Liver (tissue), 9 donors: ENCODE measurements around the gene HPRT1. TPM values are rescaled to one million over a fixed set of nuclear protein-coding genes. Genes with fewer than 3 reads are reported as not detected.

Experiments used
- DNase-seq: peaks from one replicate; pipeline ENCODE4 v3.0.0-alpha.2; 2017; ENCODE audit warnings: low spot score
- H3K27ac ChIP-seq, 2 donors: one replicate each; pipeline ENCODE4 v1.7.0; 2013; ENCODE audit warnings: inconsistent platforms in 2 of 2, low read length in 2 of 2, control low read depth in 1 of 2, low read depth in 1 of 2, mild to moderate bottlenecking in 1 of 2
- H3K27me3 ChIP-seq, 4 donors: one replicate each; pipeline versions ENCODE4 v1.6.1 to v1.7.0; 2013; ENCODE audit warnings: low read length in 3 of 4, inconsistent platforms in 1 of 4, mild to moderate bottlenecking in 1 of 4, moderate library complexity in 1 of 4; ENCODE audit not compliant: control insufficient read depth in 4 of 4, insufficient read depth in 4 of 4
- H3K36me3 ChIP-seq, 4 donors: one replicate each; pipeline versions ENCODE4 v1.6.1 to v1.7.0; 2013; ENCODE audit warnings: low read length in 3 of 4, mild to moderate bottlenecking in 3 of 4, low read depth in 1 of 4, moderate library complexity in 1 of 4; ENCODE audit not compliant: control insufficient read depth in 4 of 4, insufficient read depth in 3 of 4
- H3K4me1 ChIP-seq, 4 donors: one replicate each; pipeline versions ENCODE4 v1.6.1 to v1.7.0; 2013; ENCODE audit warnings: low read length in 3 of 4, mild to moderate bottlenecking in 3 of 4, moderate library complexity in 1 of 4; ENCODE audit not compliant: control insufficient read depth in 4 of 4, insufficient read depth in 4 of 4
- H3K4me3 ChIP-seq, 3 donors: one replicate each; pipeline versions ENCODE4 v1.6.1 to v1.7.0; 2013; ENCODE audit warnings: low read length in 3 of 3, control low read depth in 1 of 3, low read depth in 1 of 3, mild to moderate bottlenecking in 1 of 3
- H3K9ac ChIP-seq, 2 donors: one replicate each; pipeline ENCODE4 v1.7.0; 2013; ENCODE audit warnings: low read length in 2 of 2, mild to moderate bottlenecking in 2 of 2, moderate library complexity in 2 of 2, control low read depth in 1 of 2, low read depth in 1 of 2
- H3K9me3 ChIP-seq, 4 donors: one replicate each; pipeline versions ENCODE4 v1.6.1 to v1.7.0; 2013; ENCODE audit warnings: low read length in 3 of 4; ENCODE audit not compliant: control insufficient read depth in 4 of 4
- EGR1 ChIP-seq, 2 donors: IDR thresholded peaks; 2 replicates each; pipeline ENCODE4 v1.6.1; 2016 to 2018; ENCODE audit warnings: antibody characterized with exemption in 2 of 2, low read depth in 2 of 2
- FOXA1 ChIP-seq: IDR thresholded peaks from 2 replicates; pipeline ENCODE4 v1.6.1; 2016; ENCODE audit warnings: antibody characterized with exemption
- FOXA2 ChIP-seq: IDR thresholded peaks from 2 replicates; pipeline ENCODE4 v1.6.1; 2016; ENCODE audit warnings: antibody characterized with exemption
- GABPA ChIP-seq, 2 donors: IDR thresholded peaks in 1 of 2; conservative IDR thresholded peaks in 1 of 2; 2 replicates each; pipeline ENCODE4 v1.6.1; 2016; ENCODE audit warnings: antibody characterized with exemption in 2 of 2, mild to moderate bottlenecking in 1 of 2, moderate library complexity in 1 of 2
- HNF4A ChIP-seq, 2 donors: conservative IDR thresholded peaks; 2 replicates each; pipeline ENCODE4 v1.6.1; 2016; ENCODE audit warnings: antibody characterized with exemption in 2 of 2, mild to moderate bottlenecking in 2 of 2
- HNF4G ChIP-seq: IDR thresholded peaks from 2 replicates; pipeline ENCODE4 v1.6.1; 2016; ENCODE audit warnings: antibody characterized with exemption
- JUND ChIP-seq, 2 donors: IDR thresholded peaks; 2 replicates each; pipeline ENCODE4 v1.6.1; 2016; ENCODE audit warnings: antibody characterized with exemption in 2 of 2
- NR2F2 ChIP-seq: IDR thresholded peaks from 2 replicates; pipeline ENCODE4 v1.6.1; 2016; ENCODE audit warnings: antibody characterized with exemption
- RAD21 ChIP-seq, 2 donors: IDR thresholded peaks; 2 replicates each; pipeline ENCODE4 v1.6.1; 2016; ENCODE audit warnings: antibody characterized with exemption in 2 of 2, mild to moderate bottlenecking in 2 of 2
- RXRA ChIP-seq, 2 donors: IDR thresholded peaks; 2 replicates each; pipeline ENCODE4 v1.6.1; 2017 to 2018; ENCODE audit warnings: antibody characterized with exemption in 2 of 2, mild to moderate bottlenecking in 1 of 2
- SP1 ChIP-seq: IDR thresholded peaks from 2 replicates; pipeline ENCODE4 v1.6.1; 2018; ENCODE audit warnings: antibody characterized with exemption, mild to moderate bottlenecking
- TAF1 ChIP-seq: conservative IDR thresholded peaks from 2 replicates; pipeline ENCODE4 v1.6.1; 2016; ENCODE audit warnings: antibody characterized with exemption, mild to moderate bottlenecking
- YY1 ChIP-seq: IDR thresholded peaks from 2 replicates; pipeline ENCODE4 v1.6.1; 2016; ENCODE audit warnings: antibody characterized with exemption, mild to moderate bottlenecking
- WGBS: extraction: QIAGEN DNeasy Blood & Tissue Kit; methylation state at CpG from one replicate; pipeline ENCODE4 v1.1.7; 2013; 5-methylcytosine and 5-hydroxymethylcytosine counted together
- polyA plus RNA-seq, 2 donors: library from polyadenylated mRNA; stranded (reverse) in 1 of 2; unstranded in 1 of 2; fragments of 200-250 nt in 1 of 2; fragments of >200 nt in 1 of 2; fragmentation: Nextera tagmentation in 1 of 2; extraction: Ambion mirVana in 1 of 2; gene quantifications; one replicate each; pipeline versions ENCODE4 v1.2.1 to v1.2.3, GENCODE V29; 2013 to 2015
- total RNA-seq, 2 donors: library from RNA; depleted of rRNA; stranded (reverse); fragments of >200 nt; gene quantifications; one replicate each; pipeline ENCODE4 v1.2.3, GENCODE V29; 2014
- TF ChIP-seq, protein P1 (sequence below): IDR thresholded peaks from 2 replicates; pipeline ENCODE4 v1.6.1; 2016; ENCODE audit warnings: antibody characterized with exemption, mild to moderate bottlenecking
- TF ChIP-seq, protein P2 (sequence below): IDR thresholded peaks from 2 replicates; pipeline ENCODE4 v1.6.1; 2016; ENCODE audit warnings: antibody characterized with exemption
- TF ChIP-seq, protein P3 (sequence below): IDR thresholded peaks from 2 replicates; pipeline ENCODE4 v1.6.1; 2016; ENCODE audit warnings: antibody characterized with exemption
- TF ChIP-seq, protein P4 (sequence below): IDR thresholded peaks from 2 replicates; pipeline ENCODE4 v1.6.1; 2016; ENCODE audit warnings: antibody characterized with exemption
- TF ChIP-seq, protein P5 (sequence below): fragments of 150-350 bp; IDR thresholded peaks from 2 replicates; pipeline ENCODE4 v1.5.1; 2017; ENCODE audit warnings: improper control_type of control experiment, low read depth, low read length; ENCODE audit not compliant: missing input control
- donor health status: healthy.
- donor health status: healthy.
- donor health status: healthy.
- donor health status: healthy.
- donor health status: healthy.

The HPRT1 gene
- total and polyA plus RNA-seq, 4 donors: 5.7 to 18.4 (median 12.1) TPM

DNA sequence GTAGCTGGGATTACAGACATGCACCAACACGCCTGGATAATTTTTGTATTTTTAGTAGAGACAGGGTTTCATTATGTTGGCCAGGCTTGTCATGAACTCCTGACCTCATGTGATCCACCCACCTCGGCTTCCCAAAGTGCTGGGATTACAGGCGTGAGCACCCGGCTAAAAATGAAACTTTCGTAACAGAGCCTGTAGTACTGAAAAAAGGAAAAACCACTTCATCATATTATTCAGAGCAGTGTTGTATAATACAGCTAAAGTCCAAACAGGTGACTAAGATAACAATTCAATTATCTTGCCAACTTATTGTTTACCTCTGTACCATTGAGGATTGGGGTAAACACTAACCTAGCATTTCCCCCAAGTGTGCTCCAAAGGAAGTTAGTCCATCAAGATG, 43.9 kb upstream of the HPRT1 start:
- DNase-seq: no peak
- TF ChIP-seq, protein P1, sequence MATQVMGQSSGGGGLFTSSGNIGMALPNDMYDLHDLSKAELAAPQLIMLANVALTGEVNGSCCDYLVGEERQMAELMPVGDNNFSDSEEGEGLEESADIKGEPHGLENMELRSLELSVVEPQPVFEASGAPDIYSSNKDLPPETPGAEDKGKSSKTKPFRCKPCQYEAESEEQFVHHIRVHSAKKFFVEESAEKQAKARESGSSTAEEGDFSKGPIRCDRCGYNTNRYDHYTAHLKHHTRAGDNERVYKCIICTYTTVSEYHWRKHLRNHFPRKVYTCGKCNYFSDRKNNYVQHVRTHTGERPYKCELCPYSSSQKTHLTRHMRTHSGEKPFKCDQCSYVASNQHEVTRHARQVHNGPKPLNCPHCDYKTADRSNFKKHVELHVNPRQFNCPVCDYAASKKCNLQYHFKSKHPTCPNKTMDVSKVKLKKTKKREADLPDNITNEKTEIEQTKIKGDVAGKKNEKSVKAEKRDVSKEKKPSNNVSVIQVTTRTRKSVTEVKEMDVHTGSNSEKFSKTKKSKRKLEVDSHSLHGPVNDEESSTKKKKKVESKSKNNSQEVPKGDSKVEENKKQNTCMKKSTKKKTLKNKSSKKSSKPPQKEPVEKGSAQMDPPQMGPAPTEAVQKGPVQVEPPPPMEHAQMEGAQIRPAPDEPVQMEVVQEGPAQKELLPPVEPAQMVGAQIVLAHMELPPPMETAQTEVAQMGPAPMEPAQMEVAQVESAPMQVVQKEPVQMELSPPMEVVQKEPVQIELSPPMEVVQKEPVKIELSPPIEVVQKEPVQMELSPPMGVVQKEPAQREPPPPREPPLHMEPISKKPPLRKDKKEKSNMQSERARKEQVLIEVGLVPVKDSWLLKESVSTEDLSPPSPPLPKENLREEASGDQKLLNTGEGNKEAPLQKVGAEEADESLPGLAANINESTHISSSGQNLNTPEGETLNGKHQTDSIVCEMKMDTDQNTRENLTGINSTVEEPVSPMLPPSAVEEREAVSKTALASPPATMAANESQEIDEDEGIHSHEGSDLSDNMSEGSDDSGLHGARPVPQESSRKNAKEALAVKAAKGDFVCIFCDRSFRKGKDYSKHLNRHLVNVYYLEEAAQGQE: no peak
- TF ChIP-seq RXRA (IDR thresholded peaks at IDR 0.05) (peak; percentile 36 to 59), GABPA (IDR thresholded peaks at IDR 0.05 in 1 of 2, conservative IDR thresholded peaks at IDR 0.05 in 1 of 2) (no peak), RAD21 (IDR thresholded peaks at IDR 0.05) (no peak), HNF4A (conservative IDR thresholded peaks at IDR 0.05) (peak; percentile 32 to 52), JUND (IDR thresholded peaks at IDR 0.05) (no peak)
- Histone ChIP-seq H3K9ac (no peak overlapping the region), H3K4me1 (no peaks in the 10 kb centered on the region), H3K27me3 (no peaks in the 10 kb centered on the region), H3K9me3 (no peaks in the 10 kb centered on the region), H3K4me3 (no peak overlapping the region), H3K27ac (no peak overlapping the region), H3K36me3 (peaks cover 0 to 4% (median 3%) of the 10 kb centered on the region in 4 donors)
- 38% methylated on average over 5 of the region's 5 CpGs for WGBS

DNA sequence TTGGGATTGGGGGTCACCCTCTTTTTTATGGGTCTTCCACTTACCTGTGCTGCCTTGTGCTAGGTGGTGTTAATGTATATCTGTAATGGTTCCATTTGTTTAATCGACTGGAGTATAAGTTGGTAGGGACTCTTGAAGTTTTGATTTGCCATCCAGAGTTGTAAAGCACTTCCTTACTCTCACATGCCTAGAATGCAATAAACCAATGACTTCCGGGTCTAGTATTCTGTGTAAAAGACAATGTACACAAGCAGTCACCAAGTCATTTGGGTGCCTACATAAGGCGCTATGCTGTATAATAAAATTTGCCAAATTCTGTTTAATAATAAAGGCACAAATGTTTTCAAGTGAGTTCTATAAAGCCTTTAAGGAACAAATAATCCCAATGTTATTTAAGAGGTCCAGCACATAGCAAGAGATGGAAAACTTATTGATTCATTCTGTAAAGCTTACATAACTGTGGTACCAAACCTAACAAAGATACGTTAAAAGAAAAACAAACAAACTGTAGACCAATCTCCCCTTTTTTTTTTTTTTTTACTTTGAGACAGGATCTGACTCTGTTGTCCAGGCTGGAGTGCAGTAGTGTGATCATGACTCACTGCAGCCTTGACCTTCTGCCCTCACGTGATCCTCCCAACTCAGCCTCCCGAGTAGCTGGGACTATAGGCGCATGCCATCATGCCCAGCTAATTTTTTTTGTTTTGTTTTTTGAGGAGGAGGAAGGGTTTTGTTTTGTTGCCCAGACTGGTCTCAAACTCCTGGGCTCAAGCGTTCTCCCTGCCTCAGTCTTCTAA, 41.5 kb upstream of the HPRT1 start:
- 83% methylated on average over 8 of the region's 8 CpGs for WGBS
- Histone ChIP-seq H3K9me3 (no peaks in the 10 kb centered on the region), H3K9ac (no peak overlapping the region), H3K4me1 (no peaks in the 10 kb centered on the region), H3K27me3 (no peaks in the 10 kb centered on the region), H3K27ac (no peak overlapping the region), H3K36me3 (peaks cover 0 to 4% (median 3%) of the 10 kb centered on the region in 4 donors), H3K4me3 (no peak overlapping the region)
- DNase-seq: no peak
- no peak for TF ChIP-seq NR2F2
- TF ChIP-seq HNF4A (conservative IDR thresholded peaks at IDR 0.05): no peak
- TF ChIP-seq FOXA2: no peak
- TF ChIP-seq, protein P1: no peak
- TF ChIP-seq JUND (IDR thresholded peaks at IDR 0.05): no peak
- TF ChIP-seq EGR1 (IDR thresholded peaks at IDR 0.05; ENCODE audit: low read depth in 2 of 2): no peak
- no peak for TF ChIP-seq RXRA (IDR thresholded peaks at IDR 0.05)
- no peak for TF ChIP-seq SP1
- no peak for TF ChIP-seq RAD21 (IDR thresholded peaks at IDR 0.05)
- no peak for TF ChIP-seq HNF4G
- no peak for TF ChIP-seq TAF1
- TF ChIP-seq FOXA1: no peak
- TF ChIP-seq, protein P2, sequence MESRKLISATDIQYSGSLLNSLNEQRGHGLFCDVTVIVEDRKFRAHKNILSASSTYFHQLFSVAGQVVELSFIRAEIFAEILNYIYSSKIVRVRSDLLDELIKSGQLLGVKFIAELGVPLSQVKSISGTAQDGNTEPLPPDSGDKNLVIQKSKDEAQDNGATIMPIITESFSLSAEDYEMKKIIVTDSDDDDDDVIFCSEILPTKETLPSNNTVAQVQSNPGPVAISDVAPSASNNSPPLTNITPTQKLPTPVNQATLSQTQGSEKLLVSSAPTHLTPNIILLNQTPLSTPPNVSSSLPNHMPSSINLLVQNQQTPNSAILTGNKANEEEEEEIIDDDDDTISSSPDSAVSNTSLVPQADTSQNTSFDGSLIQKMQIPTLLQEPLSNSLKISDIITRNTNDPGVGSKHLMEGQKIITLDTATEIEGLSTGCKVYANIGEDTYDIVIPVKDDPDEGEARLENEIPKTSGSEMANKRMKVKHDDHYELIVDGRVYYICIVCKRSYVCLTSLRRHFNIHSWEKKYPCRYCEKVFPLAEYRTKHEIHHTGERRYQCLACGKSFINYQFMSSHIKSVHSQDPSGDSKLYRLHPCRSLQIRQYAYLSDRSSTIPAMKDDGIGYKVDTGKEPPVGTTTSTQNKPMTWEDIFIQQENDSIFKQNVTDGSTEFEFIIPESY: no peak
- TF ChIP-seq, protein P3, sequence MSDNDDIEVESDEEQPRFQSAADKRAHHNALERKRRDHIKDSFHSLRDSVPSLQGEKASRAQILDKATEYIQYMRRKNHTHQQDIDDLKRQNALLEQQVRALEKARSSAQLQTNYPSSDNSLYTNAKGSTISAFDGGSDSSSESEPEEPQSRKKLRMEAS: no peak
- TF ChIP-seq GABPA (IDR thresholded peaks at IDR 0.05 in 1 of 2, conservative IDR thresholded peaks at IDR 0.05 in 1 of 2): no peak
- TF ChIP-seq, protein P4, sequence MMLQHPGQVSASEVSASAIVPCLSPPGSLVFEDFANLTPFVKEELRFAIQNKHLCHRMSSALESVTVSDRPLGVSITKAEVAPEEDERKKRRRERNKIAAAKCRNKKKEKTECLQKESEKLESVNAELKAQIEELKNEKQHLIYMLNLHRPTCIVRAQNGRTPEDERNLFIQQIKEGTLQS: no peak
- no peak for TF ChIP-seq YY1
- TF ChIP-seq, protein P5, sequence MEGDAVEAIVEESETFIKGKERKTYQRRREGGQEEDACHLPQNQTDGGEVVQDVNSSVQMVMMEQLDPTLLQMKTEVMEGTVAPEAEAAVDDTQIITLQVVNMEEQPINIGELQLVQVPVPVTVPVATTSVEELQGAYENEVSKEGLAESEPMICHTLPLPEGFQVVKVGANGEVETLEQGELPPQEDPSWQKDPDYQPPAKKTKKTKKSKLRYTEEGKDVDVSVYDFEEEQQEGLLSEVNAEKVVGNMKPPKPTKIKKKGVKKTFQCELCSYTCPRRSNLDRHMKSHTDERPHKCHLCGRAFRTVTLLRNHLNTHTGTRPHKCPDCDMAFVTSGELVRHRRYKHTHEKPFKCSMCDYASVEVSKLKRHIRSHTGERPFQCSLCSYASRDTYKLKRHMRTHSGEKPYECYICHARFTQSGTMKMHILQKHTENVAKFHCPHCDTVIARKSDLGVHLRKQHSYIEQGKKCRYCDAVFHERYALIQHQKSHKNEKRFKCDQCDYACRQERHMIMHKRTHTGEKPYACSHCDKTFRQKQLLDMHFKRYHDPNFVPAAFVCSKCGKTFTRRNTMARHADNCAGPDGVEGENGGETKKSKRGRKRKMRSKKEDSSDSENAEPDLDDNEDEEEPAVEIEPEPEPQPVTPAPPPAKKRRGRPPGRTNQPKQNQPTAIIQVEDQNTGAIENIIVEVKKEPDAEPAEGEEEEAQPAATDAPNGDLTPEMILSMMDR: no peak
